IMR-90 (cell line): ENCODE measurements around the gene PCDHGA12. TPM values are rescaled to one million over a fixed set of nuclear protein-coding genes. Genes with fewer than 3 reads are reported as not detected.

Source experiments
- ATAC-seq: fragments of 200-7000 bp; cut with Tn5 transposase; 2 replicates; pipeline ENCODE4 v1.9.1; 2020; ENCODE audit warnings: low read depth, mild to moderate bottlenecking, moderate library complexity
- BruUV-seq: library from RNA; stranded (reverse); fragments of 400-500 nt; replicated peaks from 2 replicates; lab custom pipeline; 2021; lab: Mats Ljungman, UMichigan
- CTCF ChIA-PET: fragments of 300-600 bp; formaldehyde crosslinking; extraction: SDS; loops from one replicate; lab custom pipeline; 2021; ENCODE audit warnings: antibody characterized with exemption; lab: Yijun Ruan, JAX
- POLR2A ChIA-PET: fragments of 300-600 bp; sonication (Branson Sonifier 250); formaldehyde crosslinking; loops from one replicate; lab custom pipeline; 2022; ENCODE audit warnings: antibody characterized with exemption; ENCODE audit not compliant: unreplicated experiment; lab: Charles Lee
- DNase-seq: peaks from one replicate; pipeline ENCODE4 v3.0.0; 2013
- H2AFZ ChIP-seq: replicated peaks from 2 replicates; pipeline ENCODE3; 2013; ENCODE audit warnings: low read length, mild to moderate bottlenecking; ENCODE audit not compliant: poor library complexity
- H2AK5ac ChIP-seq: 2 replicates; pipeline ENCODE4 v1.6.1; 2013; ENCODE audit warnings: low read depth, low read length, inconsistent platforms
- H2AK9ac ChIP-seq: replicated peaks from 2 replicates; pipeline ENCODE3; 2013; ENCODE audit warnings: mild to moderate bottlenecking, low read depth, low read length, moderate library complexity; ENCODE audit not compliant: poor library complexity
- H2BK120ac ChIP-seq: 2 replicates; pipeline ENCODE4 v1.6.1; 2013; ENCODE audit warnings: low read depth, low read length, inconsistent platforms
- H2BK15ac ChIP-seq: 3 replicates; pipeline ENCODE4 v1.6.1; 2013; ENCODE audit warnings: low read depth, low read length, inconsistent platforms
- H2BK20ac ChIP-seq: 2 replicates; pipeline ENCODE4 v1.6.1; 2013; ENCODE audit warnings: low read depth, mild to moderate bottlenecking, inconsistent platforms, low read length, moderate library complexity
- H2BK5ac ChIP-seq: 2 replicates; pipeline ENCODE4 v1.6.1; 2013; ENCODE audit warnings: mild to moderate bottlenecking, low read depth, low read length, inconsistent platforms; ENCODE audit not compliant: poor library complexity, severe bottlenecking
- H3K14ac ChIP-seq: replicated peaks from 2 replicates; pipeline ENCODE4 v1.6.1; 2013; ENCODE audit warnings: low read depth, low read length, inconsistent platforms
- H3K18ac ChIP-seq: 2 replicates; pipeline ENCODE4 v1.6.1; 2013; ENCODE audit warnings: low read depth, low read length, control low read depth
- H3K23ac ChIP-seq: 2 replicates; pipeline ENCODE4 v1.6.1; 2013; ENCODE audit warnings: low read depth, low read length, inconsistent platforms
- H3K27ac ChIP-seq: 2 replicates; pipeline ENCODE4 v1.5.1; 2013; ENCODE audit warnings: mild to moderate bottlenecking, control low read depth, low read length; ENCODE audit not compliant: insufficient read depth
- H3K27me3 ChIP-seq: 2 replicates; pipeline ENCODE4 v1.6.1; 2013; ENCODE audit warnings: low read length; ENCODE audit not compliant: control insufficient read depth, insufficient read depth
- H3K36me3 ChIP-seq: 2 replicates; pipeline ENCODE4 v1.6.1; 2013; ENCODE audit warnings: low read length, mixed read lengths; ENCODE audit not compliant: control insufficient read depth, insufficient read depth
- H3K4ac ChIP-seq: 2 replicates; pipeline ENCODE4 v1.6.1; 2013; ENCODE audit warnings: low read depth, low read length, inconsistent platforms
- H3K4me1 ChIP-seq: 2 replicates; pipeline ENCODE4 v1.6.1; 2013; ENCODE audit warnings: low read length, mixed read lengths; ENCODE audit not compliant: control insufficient read depth, insufficient read depth
- H3K4me2 ChIP-seq: 2 replicates; pipeline ENCODE4 v1.6.1; 2013; ENCODE audit warnings: low read depth, mild to moderate bottlenecking, control low read depth, low read length, moderate library complexity
- H3K4me3 ChIP-seq: 2 replicates; pipeline ENCODE4 v1.5.1; 2013; ENCODE audit warnings: low read depth, mild to moderate bottlenecking, control low read depth, low read length, moderate library complexity; ENCODE audit not compliant: insufficient read depth
- H3K56ac ChIP-seq: 2 replicates; pipeline ENCODE4 v1.6.1; 2013; ENCODE audit warnings: low read length, inconsistent platforms; ENCODE audit not compliant: insufficient read depth; ENCODE audit errors: extremely low read depth
- H3K79me1 ChIP-seq, 2 experiments: 2 replicates each; pipeline ENCODE4 v1.6.1; 2013; ENCODE audit warnings: low read length in 2 of 2, inconsistent platforms in 1 of 2, low read depth in 1 of 2
- H3K9ac ChIP-seq: 2 replicates; pipeline ENCODE4 v1.6.1; 2013; ENCODE audit warnings: low read depth, low read length, control low read depth
- H3K9me1 ChIP-seq: 2 replicates; pipeline ENCODE4 v1.6.1; 2013; ENCODE audit warnings: low read length, inconsistent platforms; ENCODE audit not compliant: insufficient read depth
- H3K9me3 ChIP-seq: 2 replicates; pipeline ENCODE4 v1.6.1; 2013; ENCODE audit warnings: low read length; ENCODE audit not compliant: control insufficient read depth, insufficient read depth
- H4K20me1 ChIP-seq: 2 replicates; pipeline ENCODE4 v1.6.1; 2013; ENCODE audit warnings: low read length, inconsistent platforms; ENCODE audit not compliant: insufficient read depth
- H4K5ac ChIP-seq: 2 replicates; pipeline ENCODE4 v1.6.1; 2013; ENCODE audit warnings: mild to moderate bottlenecking, low read depth, low read length, control low read depth
- H4K8ac ChIP-seq, 2 experiments: 2 replicates each; pipeline ENCODE4 v1.6.1; 2013; ENCODE audit warnings: low read depth in 2 of 2, low read length in 2 of 2, control low read depth in 1 of 2, inconsistent platforms in 1 of 2
- H4K91ac ChIP-seq: 2 replicates; pipeline ENCODE4 v1.6.1; 2013; ENCODE audit warnings: low read depth, low read length, inconsistent platforms; ENCODE audit not compliant: insufficient read depth
- BHLHE40 ChIP-seq: fragments of 150-350 bp; IDR thresholded peaks from 2 replicates; pipeline ENCODE4 v1.6.1; 2016; ENCODE audit warnings: mild to moderate bottlenecking, low read depth, low read length
- CHD1 ChIP-seq: IDR thresholded peaks from 2 replicates; pipeline ENCODE4 v1.6.1; 2012; ENCODE audit warnings: low read depth, low read length, improper control_type of control experiment
- FOS ChIP-seq: fragments of 150-350 bp; IDR thresholded peaks from 2 replicates; pipeline ENCODE4 v1.6.1; 2016; ENCODE audit warnings: low read depth, low read length
- MAFK ChIP-seq: IDR thresholded peaks from 2 replicates; pipeline ENCODE4 v1.6.1; 2012; ENCODE audit warnings: low read depth, low read length, improper control_type of control experiment
- MAZ ChIP-seq: IDR thresholded peaks from 2 replicates; pipeline ENCODE4 v1.6.1; 2012; ENCODE audit warnings: low read depth, mild to moderate bottlenecking, low read length, improper control_type of control experiment, moderate library complexity, borderline replicate concordance
- MXI1 ChIP-seq: IDR thresholded peaks from 2 replicates; pipeline ENCODE4 v1.6.1; 2012; ENCODE audit warnings: low read depth, mild to moderate bottlenecking, low read length, moderate library complexity, borderline replicate concordance
- NFE2L2 ChIP-seq: fragments of 150-350 bp; IDR thresholded peaks from 2 replicates; pipeline ENCODE4 v1.6.1; 2016; ENCODE audit warnings: low read depth, mild to moderate bottlenecking, low read length
- POLR2A ChIP-seq: IDR thresholded peaks from 2 replicates; pipeline ENCODE4 v1.6.1; 2012; ENCODE audit warnings: mild to moderate bottlenecking, low read depth, low read length
- RAD21 ChIP-seq: IDR thresholded peaks from 2 replicates; pipeline ENCODE4 v1.6.1; 2012; ENCODE audit warnings: low read length, improper control_type of control experiment
- RCOR1 ChIP-seq: IDR thresholded peaks from 2 replicates; pipeline ENCODE4 v1.6.1; 2012; ENCODE audit warnings: mild to moderate bottlenecking, low read length, improper control_type of control experiment; ENCODE audit not compliant: insufficient replicate concordance
- RFX5 ChIP-seq: IDR thresholded peaks from 2 replicates; pipeline ENCODE4 v1.8.0; 2012; ENCODE audit warnings: low read depth, mild to moderate bottlenecking, low read length, moderate library complexity
- SMC3 ChIP-seq: fragments of 150-350 bp; IDR thresholded peaks from 2 replicates; pipeline ENCODE4 v1.6.1; 2016; ENCODE audit warnings: low read depth, mild to moderate bottlenecking, antibody characterized with exemption, low read length, moderate library complexity
- WGBS, 2 experiments: methylation state at CpG; one replicate each; pipeline versions ENCODE4 v1.1.5 to v1.1.7; 2013; ENCODE audit warnings: missing lambda C conversion rate in 2 of 2; ENCODE audit not compliant: insufficient read length in 1 of 2; ENCODE audit errors: extremely low coverage in 2 of 2; 5-methylcytosine and 5-hydroxymethylcytosine counted together
- dilution Hi-C: fragments of 300-500 bp; cut with HindIII; formaldehyde crosslinking; loops from one replicate; pipeline ENCODE4 v1.14.3; 2018; ENCODE audit warnings: low sequenced_read_pairs; ENCODE audit not compliant: unreplicated experiment
- in situ Hi-C: fragments of 300-500 bp; cut with MboI; formaldehyde crosslinking; loops from 3 replicates; pipeline ENCODE4 v1.14.3; 2019; ENCODE audit warnings: low sequenced_read_pairs, inconsistent platforms, mixed read lengths
- intact Hi-C: fragments of 100-400 bp; cut with micrococcal nuclease; formaldehyde crosslinking; loops from 2 replicates; pipeline ENCODE4 v1.10.0; 2022
- polyA plus RNA-seq, 3 experiments: library from polyadenylated mRNA; depleted of rRNA; stranded (reverse); fragments of >200 nt; gene quantifications; 2 replicates each; pipeline ENCODE4 v1.2.3, GENCODE V29; 2012; ENCODE audit warnings: low replicate concordance in 1 of 3
- total RNA-seq: library from RNA; depleted of rRNA; stranded (reverse); fragments of >200 nt; gene quantifications from 2 replicates; pipeline ENCODE4 v1.2.3, GENCODE V29; 2012
- TF ChIP-seq, protein P1 (sequence below): fragments of 150-350 bp; IDR thresholded peaks from 2 replicates; pipeline ENCODE4 v1.6.1; 2016; ENCODE audit warnings: low read depth, mild to moderate bottlenecking, low read length, moderate library complexity, borderline replicate concordance
- TF ChIP-seq, protein P2 (sequence below): fragments of 150-350 bp; IDR thresholded peaks from 2 replicates; pipeline ENCODE4 v1.6.1; 2017; ENCODE audit warnings: mild to moderate bottlenecking, antibody characterized with exemption, low read length, low read depth
- TF ChIP-seq, protein P3 (sequence below): conservative IDR thresholded peaks from 2 replicates; pipeline ENCODE4 v1.5.1; 2012; ENCODE audit warnings: mild to moderate bottlenecking, low read depth, low read length, improper control_type of control experiment

The PCDHGA12 gene
- total and polyA plus RNA-seq, 2 of the 4 experiments (the other 2 are of a cell fraction) = 7.9 to 8.8 TPM

DNA sequence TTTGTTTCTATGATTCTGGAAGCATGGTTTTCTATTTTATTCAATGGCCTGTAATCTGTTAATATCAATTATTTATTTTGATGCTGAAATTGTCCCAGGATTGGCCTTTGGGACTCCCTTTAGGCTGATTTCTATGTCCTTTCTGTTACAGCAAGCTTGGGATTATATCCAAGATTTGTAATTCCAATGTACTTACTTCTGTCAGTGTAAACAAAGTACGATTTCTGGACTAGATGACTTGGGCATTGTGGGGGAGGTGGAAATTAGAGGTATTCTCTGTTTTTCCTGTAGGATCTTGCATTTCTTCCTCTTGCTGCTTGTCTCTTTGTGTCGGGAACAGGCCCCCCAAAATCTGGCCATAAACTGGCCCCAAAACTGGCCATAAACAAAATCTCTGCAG is 3.7 kb downstream of the PCDHGA12 start:
- H2BK20ac ChIP-seq = no peak overlapping the region
- H3K4me2 ChIP-seq = peak overlapping the region; percentile 19; the same call in 1 of the 2 replicates
- no peak overlapping the region for H4K5ac ChIP-seq
- dilution Hi-C loops = no loop called here
- H4K20me1 ChIP-seq = no peaks in the 10 kb centered on the region
- H3K23ac ChIP-seq = no peak overlapping the region
- no peak overlapping the region for H4K91ac ChIP-seq
- H3K36me3 ChIP-seq = peaks cover 7% of the 10 kb centered on the region; the same call in 1 of the 2 replicates
- no peak overlapping the region for H2AFZ ChIP-seq
- no peak overlapping the region for H3K27ac ChIP-seq
- H2AK5ac ChIP-seq = no peak overlapping the region
- peak; percentile 73 for DNase-seq
- no peak overlapping the region for H3K4ac ChIP-seq
- no peak overlapping the region for H4K8ac ChIP-seq
- no TSS peak for BruUV-seq
- H3K9me1 ChIP-seq = no peaks in the 10 kb centered on the region
- POLR2A ChIA-PET = no interaction called here
- H3K18ac ChIP-seq = no peak overlapping the region; the same call in 1 of the 2 replicates
- peak; percentile 48 for ATAC-seq
- intact Hi-C loops = loop anchor here (5.0 kb wide), 1 partner anchor 43 kb away; the partner anchor contains the start of gene PCDHGC3
- H2AK9ac ChIP-seq = no peak overlapping the region
- no peak overlapping the region for H2BK120ac ChIP-seq
- CTCF ChIA-PET = no interaction called here
- peaks cover 18 to 24% of the 10 kb centered on the region in 2 experiments; a peak in 3 of 4 replicates for H3K79me1 ChIP-seq
- H3K4me3 ChIP-seq = no peak overlapping the region
- H3K4me1 ChIP-seq = peaks cover 2% of the 10 kb centered on the region; the same call in 1 of the 2 replicates
- H2BK15ac ChIP-seq = no peak overlapping the region
- no peak for TF ChIP-seq CHD1
- no peak for TF ChIP-seq MAFK
- no peak for TF ChIP-seq RCOR1
- no peak for TF ChIP-seq FOS
- TF ChIP-seq POLR2A = no peak
- TF ChIP-seq NFE2L2 = no peak
- no peak for TF ChIP-seq RAD21
- no peak for TF ChIP-seq BHLHE40
- TF ChIP-seq, protein P1, sequence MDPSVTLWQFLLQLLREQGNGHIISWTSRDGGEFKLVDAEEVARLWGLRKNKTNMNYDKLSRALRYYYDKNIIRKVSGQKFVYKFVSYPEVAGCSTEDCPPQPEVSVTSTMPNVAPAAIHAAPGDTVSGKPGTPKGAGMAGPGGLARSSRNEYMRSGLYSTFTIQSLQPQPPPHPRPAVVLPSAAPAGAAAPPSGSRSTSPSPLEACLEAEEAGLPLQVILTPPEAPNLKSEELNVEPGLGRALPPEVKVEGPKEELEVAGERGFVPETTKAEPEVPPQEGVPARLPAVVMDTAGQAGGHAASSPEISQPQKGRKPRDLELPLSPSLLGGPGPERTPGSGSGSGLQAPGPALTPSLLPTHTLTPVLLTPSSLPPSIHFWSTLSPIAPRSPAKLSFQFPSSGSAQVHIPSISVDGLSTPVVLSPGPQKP = no peak
- TF ChIP-seq RFX5 = no peak
- TF ChIP-seq, protein P2, sequence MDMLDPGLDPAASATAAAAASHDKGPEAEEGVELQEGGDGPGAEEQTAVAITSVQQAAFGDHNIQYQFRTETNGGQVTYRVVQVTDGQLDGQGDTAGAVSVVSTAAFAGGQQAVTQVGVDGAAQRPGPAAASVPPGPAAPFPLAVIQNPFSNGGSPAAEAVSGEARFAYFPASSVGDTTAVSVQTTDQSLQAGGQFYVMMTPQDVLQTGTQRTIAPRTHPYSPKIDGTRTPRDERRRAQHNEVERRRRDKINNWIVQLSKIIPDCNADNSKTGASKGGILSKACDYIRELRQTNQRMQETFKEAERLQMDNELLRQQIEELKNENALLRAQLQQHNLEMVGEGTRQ = no peak
- no peak for TF ChIP-seq SMC3
- no peak for TF ChIP-seq MXI1
- TF ChIP-seq, protein P3, sequence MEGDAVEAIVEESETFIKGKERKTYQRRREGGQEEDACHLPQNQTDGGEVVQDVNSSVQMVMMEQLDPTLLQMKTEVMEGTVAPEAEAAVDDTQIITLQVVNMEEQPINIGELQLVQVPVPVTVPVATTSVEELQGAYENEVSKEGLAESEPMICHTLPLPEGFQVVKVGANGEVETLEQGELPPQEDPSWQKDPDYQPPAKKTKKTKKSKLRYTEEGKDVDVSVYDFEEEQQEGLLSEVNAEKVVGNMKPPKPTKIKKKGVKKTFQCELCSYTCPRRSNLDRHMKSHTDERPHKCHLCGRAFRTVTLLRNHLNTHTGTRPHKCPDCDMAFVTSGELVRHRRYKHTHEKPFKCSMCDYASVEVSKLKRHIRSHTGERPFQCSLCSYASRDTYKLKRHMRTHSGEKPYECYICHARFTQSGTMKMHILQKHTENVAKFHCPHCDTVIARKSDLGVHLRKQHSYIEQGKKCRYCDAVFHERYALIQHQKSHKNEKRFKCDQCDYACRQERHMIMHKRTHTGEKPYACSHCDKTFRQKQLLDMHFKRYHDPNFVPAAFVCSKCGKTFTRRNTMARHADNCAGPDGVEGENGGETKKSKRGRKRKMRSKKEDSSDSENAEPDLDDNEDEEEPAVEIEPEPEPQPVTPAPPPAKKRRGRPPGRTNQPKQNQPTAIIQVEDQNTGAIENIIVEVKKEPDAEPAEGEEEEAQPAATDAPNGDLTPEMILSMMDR = no peak
- TF ChIP-seq MAZ = no peak
- H3K9ac ChIP-seq = no peak overlapping the region
- no peak overlapping the region for H3K14ac ChIP-seq
- no peak overlapping the region for H3K56ac ChIP-seq
- in situ Hi-C loops = no loop called here
- peak overlapping the region; percentile 72 for H2BK5ac ChIP-seq
- peaks cover 22% of the 10 kb centered on the region; the same call in 1 of the 2 replicates for H3K9me3 ChIP-seq
- no peaks in the 10 kb centered on the region for H3K27me3 ChIP-seq
- 60% methylated on average over 1 of the region's 2 CpGs; no CpG with 5 or more reads in 1 of the 2 experiments for WGBS, 2 experiments
